HG02571 (cell line): ENCODE results near the gene TBC1D22A.

ENCODE experiments used
- ATAC-seq: cut with Tn5 transposase; IDR thresholded peaks from one replicate; pipeline ENCODE4 v1.9.1; 2021; ENCODE audit warnings: mild to moderate bottlenecking, moderate library complexity; ENCODE audit not compliant: unreplicated experiment

The TBC1D22A gene

DNA sequence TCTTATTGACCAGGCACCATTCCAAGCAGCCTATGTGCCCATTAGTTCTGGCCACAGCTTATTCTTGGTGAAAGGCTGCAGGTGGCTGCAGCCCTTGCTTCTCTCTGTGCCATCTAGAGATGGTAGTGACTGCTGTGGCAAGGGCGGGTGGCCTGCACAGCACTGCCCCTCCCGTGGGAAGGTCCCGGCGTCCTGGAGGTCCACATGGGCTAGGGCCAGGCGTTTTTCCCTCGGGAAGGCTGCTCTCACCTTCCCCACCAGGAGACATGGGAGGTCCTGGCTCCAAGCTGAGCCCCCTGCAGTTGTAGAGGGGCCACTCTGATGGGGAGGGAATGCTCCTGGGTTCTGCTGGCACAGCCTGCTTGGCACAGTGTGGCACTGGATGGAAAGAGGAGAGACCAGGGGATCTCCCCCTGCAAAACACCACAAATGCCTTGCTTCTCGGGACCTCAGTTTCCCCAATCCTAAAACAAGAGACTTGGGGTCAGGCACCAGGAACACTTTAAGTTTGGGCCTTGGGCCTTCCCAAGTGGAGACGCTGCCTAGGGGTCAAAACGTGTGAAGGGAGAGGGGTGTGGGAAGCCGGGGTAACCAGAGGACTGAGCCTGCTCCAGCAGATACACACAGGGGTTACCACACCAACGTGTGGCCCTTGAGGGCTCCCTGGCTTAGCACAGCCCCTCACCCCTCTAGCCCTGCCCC lies 10.0 kb upstream of the TBC1D22A start:
- ATAC-seq = no peak

DNA sequence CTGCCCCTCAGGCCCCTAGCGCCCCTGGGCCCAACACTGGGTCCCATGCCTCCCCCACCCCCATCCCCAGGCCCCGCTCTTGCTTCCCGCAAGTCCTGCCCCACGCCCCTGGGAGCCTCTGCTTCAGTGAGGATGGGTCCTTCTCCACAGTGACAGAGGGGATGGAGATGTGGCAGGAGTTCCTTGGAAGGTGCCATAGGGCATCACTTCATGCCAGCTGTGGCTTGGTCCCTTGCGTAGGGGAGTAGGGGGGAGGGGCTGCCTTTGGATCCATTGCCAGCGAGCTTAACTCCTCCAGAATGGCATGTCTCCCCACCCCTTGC lies 9.5 kb upstream of the TBC1D22A start:
- no peak for ATAC-seq

- ATAC-seq = no peak
Observed at GRCh38 chr22:46753360-46753759, 9.1 kb upstream of the TBC1D22A start.

- no peak for ATAC-seq
Observed at GRCh38 chr22:46753761-46754109, 8.7 kb upstream of the TBC1D22A start.

- ATAC-seq = no peak
Observed at GRCh38 chr22:46754110-46754799, 8.2 kb upstream of the TBC1D22A start.

- ATAC-seq = no peak
Observed at GRCh38 chr22:46754826-46755225, 7.6 kb upstream of the TBC1D22A start.

DNA sequence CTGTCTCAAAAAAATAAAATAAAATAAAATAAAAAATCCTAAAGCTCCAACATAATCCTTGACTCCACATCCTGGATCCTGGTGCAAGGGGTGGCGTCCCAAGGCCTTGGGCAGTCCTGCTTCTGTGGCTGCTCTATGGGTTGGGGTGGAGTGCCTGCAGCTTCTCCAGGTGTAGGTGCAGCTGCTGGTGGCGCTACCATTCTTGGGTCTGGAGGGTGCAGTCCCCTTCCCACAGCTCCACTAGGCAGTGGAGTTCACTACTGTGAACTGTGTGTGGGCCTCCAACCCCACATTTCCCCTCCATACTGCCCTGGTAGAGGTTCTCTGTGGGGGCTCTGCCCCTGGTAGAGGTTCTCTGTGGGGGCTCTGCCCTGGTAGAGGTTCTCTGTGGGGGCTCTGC lies 6.9 kb upstream of the TBC1D22A start:
- no peak for ATAC-seq

GRCh38 chr22:46756097-46756496 lies 6.4 kb upstream of the TBC1D22A start:
- ATAC-seq = no peak

GRCh38 chr22:46757104-46757503 lies 5.3 kb upstream of the TBC1D22A start:
- no peak for ATAC-seq

- ATAC-seq = no peak
Observed at GRCh38 chr22:46758121-46758520, 4.3 kb upstream of the TBC1D22A start.

DNA sequence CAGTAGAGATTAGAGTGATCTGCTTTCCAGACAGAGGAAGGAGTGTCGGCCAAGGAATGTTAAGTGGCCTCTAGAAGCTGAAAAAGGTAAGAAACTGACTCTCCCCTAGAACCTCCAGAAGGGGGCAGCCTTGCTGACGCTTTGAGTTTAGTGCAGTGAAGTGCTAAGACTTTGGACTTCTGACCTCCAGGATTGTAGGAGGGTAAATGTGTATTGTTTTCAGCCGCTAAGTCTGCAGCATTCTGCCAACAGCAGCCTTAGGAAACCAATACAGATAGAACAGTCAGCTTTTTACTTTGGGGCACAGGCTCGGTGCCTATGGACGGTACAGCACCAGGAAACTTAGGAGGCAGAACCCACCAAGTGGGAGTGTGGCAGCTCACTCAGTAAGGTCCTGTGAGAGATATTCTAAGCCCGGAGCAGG lies 3.6 kb upstream of the TBC1D22A start:
- ATAC-seq = no peak

DNA sequence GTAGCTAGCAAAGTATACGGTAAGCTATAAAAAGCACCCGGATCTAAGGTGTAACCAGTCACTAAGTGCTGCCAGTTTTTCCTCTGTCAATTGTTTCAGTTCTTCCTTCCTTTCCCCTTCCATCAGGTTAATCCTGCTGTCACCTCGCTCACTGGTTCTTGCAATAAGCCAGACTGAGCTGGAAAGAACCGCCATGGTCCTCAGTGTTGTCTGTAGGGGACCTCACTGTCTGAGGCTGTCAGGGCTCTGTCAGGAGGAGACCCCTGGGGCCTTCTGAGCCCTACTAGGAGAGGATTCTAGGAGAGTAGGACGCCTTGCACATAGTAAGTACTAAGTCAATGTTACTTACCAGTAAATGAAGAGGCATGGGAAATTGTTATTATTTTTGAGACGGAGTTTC lies 1.4 kb upstream of the TBC1D22A start:
- ATAC-seq = no peak

DNA sequence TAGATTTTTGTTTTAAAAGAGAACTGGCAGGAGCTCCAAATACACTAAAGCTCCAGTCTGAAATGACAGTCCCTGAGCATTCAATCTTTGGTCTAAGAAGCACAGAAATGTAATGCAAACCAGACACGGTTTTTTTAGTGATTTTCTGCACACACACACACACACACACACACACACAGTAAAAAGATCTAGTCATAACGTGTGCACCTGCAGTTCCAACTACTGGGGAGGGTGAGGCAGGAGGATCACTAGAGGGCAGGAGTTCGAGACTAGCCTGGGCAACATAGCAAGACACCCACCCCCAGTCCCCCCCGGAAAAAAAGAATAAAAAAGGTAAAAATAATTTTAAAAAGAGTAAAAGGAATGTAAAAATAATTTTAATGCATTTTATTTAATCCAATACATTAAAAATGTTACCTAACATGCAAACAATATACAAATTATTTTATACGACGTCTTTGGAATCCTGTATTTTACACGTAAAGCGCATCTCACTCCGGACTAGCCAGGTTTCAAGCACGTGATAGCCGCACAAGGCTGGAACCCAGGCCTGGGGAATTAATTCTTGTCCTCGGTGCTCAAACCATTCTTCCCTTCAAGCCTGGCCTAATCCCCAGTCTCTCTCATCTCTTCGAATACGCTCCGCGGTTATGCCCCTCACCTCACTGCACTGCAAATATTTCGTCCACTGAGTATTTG lies 762 bp upstream of the TBC1D22A start:
- ATAC-seq = no peak

- ATAC-seq = peak; percentile 54
Observed at GRCh38 chr22:46763051-46763705, 728 bp downstream of the TBC1D22A start.

- ATAC-seq = no peak
Observed at GRCh38 chr22:46764140-46764680, 1.8 kb downstream of the TBC1D22A start.

- ATAC-seq = no peak
Observed at GRCh38 chr22:46764779-46765485, 2.5 kb downstream of the TBC1D22A start.

DNA sequence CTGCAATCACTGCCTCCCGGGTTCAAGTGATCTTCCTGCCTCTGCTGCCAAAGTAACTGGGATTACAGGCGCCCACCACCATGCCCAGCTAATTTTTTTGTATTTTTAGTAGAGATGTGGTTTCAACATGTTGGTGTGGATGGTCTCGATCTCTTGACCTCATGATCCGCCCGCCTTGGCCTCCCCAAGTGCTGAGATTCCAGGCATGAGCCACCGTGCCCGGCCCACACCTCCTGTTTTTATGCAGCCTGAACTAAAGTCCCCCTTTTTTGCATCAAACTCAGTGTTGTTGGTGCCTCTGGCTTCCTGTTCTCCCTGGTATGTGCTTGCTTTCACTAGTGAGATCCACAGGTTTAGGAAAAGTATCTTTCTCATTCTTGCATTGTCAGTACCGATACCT lies 4.2 kb downstream of the TBC1D22A start:
- ATAC-seq = no peak

GRCh38 chr22:46767249-46767985 lies 5.0 kb downstream of the TBC1D22A start:
- no peak for ATAC-seq

GRCh38 chr22:46769191-46769675 lies 6.8 kb downstream of the TBC1D22A start:
- no peak for ATAC-seq

- no peak for ATAC-seq
Observed at GRCh38 chr22:46769706-46770105, 7.3 kb downstream of the TBC1D22A start.
